GM18868 (cell line): ENCODE measurements around the gene GPN3.
"Not testable (repeated sequence)": the region's sequence is repeated elsewhere in the genome, so short reads cannot be mapped to it uniquely, and the experiment has no call there.

Experiments
- ATAC-seq: cut with Tn5 transposase; IDR thresholded peaks from one replicate; pipeline ENCODE4 v1.9.1; 2021; ENCODE audit warnings: mild to moderate bottlenecking, moderate library complexity; ENCODE audit not compliant: unreplicated experiment

GPN3 gene

GRCh38 chr12:110449799-110450497 is 18.1 kb downstream of the GPN3 start, which contains the start of gene ARPC3:
ARPC3 (minus strand) TSS chr12:110450337; CDS start chr12:110450260, 77 bp downstream.
- peak; percentile 94 for ATAC-seq

GRCh38 chr12:110444455-110444854 is 23.6 kb downstream of the GPN3 start:
- no peak for ATAC-seq

- no peak for ATAC-seq
Observed at GRCh38 chr12:110436231-110436630, 31.8 kb downstream of the GPN3 start.

GRCh38 chr12:110431957-110432587 is 36.0 kb downstream of the GPN3 start:
- no peak for ATAC-seq

- not testable (repeated sequence) for ATAC-seq
Observed at GRCh38 chr12:110429676-110430075, 38.4 kb downstream of the GPN3 start.

GRCh38 chr12:110426406-110426805 is 41.7 kb downstream of the GPN3 start:
- no peak for ATAC-seq

- no peak for ATAC-seq
Observed at GRCh38 chr12:110424237-110424636, 43.8 kb downstream of the GPN3 start.

GRCh38 chr12:110421701-110422100 is 46.4 kb downstream of the GPN3 start:
- no peak for ATAC-seq

- ATAC-seq: no peak
Observed at GRCh38 chr12:110421159-110421661, 46.8 kb downstream of the GPN3 start.

GRCh38 chr12:110420644-110421043 is 47.4 kb downstream of the GPN3 start:
- ATAC-seq: not testable (repeated sequence)

GRCh38 chr12:110417113-110417512 is 50.9 kb downstream of the GPN3 start:
- not testable (repeated sequence) for ATAC-seq

GRCh38 chr12:110410086-110410485 is 58.0 kb downstream of the GPN3 start:
- ATAC-seq: not testable (repeated sequence)

GRCh38 chr12:110405126-110405662 is 62.9 kb downstream of the GPN3 start:
- ATAC-seq: not testable (repeated sequence)

- ATAC-seq: no peak
Observed at GRCh38 chr12:110403976-110404682, 63.9 kb downstream of the GPN3 start.

GRCh38 chr12:110403146-110403975 is 64.7 kb downstream of the GPN3 start, which contains the start of gene ANAPC7:
ANAPC7 (minus strand) TSS chr12:110403708; CDS start chr12:110403627, 81 bp downstream.
- peak; percentile 64 for ATAC-seq
